ENCODE results near the gene TEX44. TPM values are rescaled to one million over a fixed set of nuclear protein-coding genes. Genes with fewer than 3 reads are reported as not detected.
A peak's percentile ranks its signal among the peaks of the same experiment; 100 is the strongest.

TEX44 gene
- polyA plus RNA-seq, 1 donor from 2014 or later, result not detected

GRCh38 chr2:231612109-231612455 lies 19.4 kb downstream of the TEX44 start:
- Histone ChIP-seq H3K4me3 (ENCODE audit: low read length) (no peak overlapping the region), H2AFZ (ENCODE audit: low read depth, low read length) (no peak overlapping the region), H3K36me3 (ENCODE audit: insufficient read depth, low read length) (no peaks in the 10 kb centered on the region), H3K9me2 (ENCODE audit: insufficient read depth, low read length) (no peaks in the 10 kb centered on the region), H3K9me3 (ENCODE audit: low read length) (no peaks in the 10 kb centered on the region), H4K20me1 (ENCODE audit: insufficient read depth) (no peaks in the 10 kb centered on the region), H3K27ac (ENCODE audit: low read length) (no peak overlapping the region), H3K27me3 (ENCODE audit: insufficient read depth, low read depth, low read length) (no peaks in the 10 kb centered on the region), H3K4me2 (ENCODE audit: low read length) (no peak overlapping the region), H3K79me2 (replicated peaks; ENCODE audit: insufficient read depth, low read length) (no peaks in the 10 kb centered on the region), H3F3A (ENCODE audit: insufficient read depth, low read length, poor library complexity, severe bottlenecking) (no peaks in the 10 kb centered on the region), H3K9ac (ENCODE audit: low read length) (no peak overlapping the region)
- TF ChIP-seq RAD21 (conservative IDR thresholded peaks at IDR 0.05) (no peak), CTCF (IDR thresholded peaks at IDR 0.05; ENCODE audit: poor library complexity, severe bottlenecking) (no peak), POLR2AphosphoS5 (IDR thresholded peaks at IDR 0.05) (no peak), MXI1 (conservative IDR thresholded peaks at IDR 0.05; ENCODE audit: poor library complexity, severe bottlenecking) (no peak), EP300 (conservative IDR thresholded peaks at IDR 0.05; ENCODE audit: poor library complexity, severe bottlenecking) (no peak), EZH2 (IDR thresholded peaks at IDR 0.05; ENCODE audit: borderline replicate concordance, insufficient read depth, low read length, poor library complexity, severe bottlenecking) (no peak), REST (IDR thresholded peaks at IDR 0.05; ENCODE audit: borderline replicate concordance) (no peak), SMC3 (conservative IDR thresholded peaks at IDR 0.05; ENCODE audit: poor library complexity) (no peak), TAF1 (IDR thresholded peaks at IDR 0.05; ENCODE audit: low read depth) (no peak)

DNA sequence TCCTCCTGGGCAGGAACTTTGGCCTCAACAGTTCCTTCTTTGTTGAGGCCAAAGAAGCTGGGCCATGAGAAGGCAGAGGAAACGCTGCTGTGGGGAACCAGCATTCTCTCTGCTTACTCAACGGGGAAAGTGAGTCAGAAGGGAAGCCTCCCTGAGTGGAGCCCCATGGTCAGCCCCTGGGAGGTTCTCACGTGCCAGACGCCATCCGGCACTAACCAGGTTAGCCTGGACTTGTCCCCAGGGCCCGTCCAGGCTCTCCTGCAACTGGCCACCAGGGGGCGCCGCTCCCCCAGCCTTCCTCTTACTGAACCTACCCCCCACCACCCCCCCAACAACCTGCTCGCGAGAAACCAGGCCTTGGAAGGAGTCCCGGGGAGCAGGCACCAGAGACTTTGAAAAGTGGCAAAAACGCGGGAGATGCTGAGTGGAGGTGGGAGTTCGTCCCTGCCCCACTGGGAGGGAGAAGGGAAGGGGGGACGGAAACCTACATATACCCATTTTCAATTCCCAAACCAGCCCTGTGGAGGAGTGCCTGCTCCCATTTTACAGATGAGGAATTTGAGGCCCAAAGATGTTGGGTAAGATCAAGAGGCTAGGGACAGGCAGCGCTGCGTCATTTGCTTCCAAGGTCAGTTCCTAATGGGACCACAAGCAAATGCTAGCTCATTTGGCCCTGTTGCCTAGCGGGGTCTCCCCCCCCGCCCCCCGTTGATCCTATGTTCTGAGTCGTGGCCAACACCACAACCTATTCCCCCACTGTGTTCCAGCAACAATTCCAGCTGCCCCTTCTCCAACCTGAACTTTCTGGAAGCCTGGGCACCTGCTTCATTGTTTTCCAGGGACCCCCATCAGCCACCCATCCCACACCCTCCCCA lies 20.0 kb downstream of the TEX44 start:
- H3K9ac ChIP-seq (ENCODE audit: low read length), result peak overlapping the region; percentile 64
- no peaks in the 10 kb centered on the region for H4K20me1 ChIP-seq (ENCODE audit: insufficient read depth)
- no peaks in the 10 kb centered on the region for H3K79me2 ChIP-seq (replicated peaks; ENCODE audit: insufficient read depth, low read length)
- H2AFZ ChIP-seq (ENCODE audit: low read depth, low read length), result no peak overlapping the region
- no peaks in the 10 kb centered on the region for H3K9me3 ChIP-seq (ENCODE audit: low read length)
- no peaks in the 10 kb centered on the region for H3F3A ChIP-seq (ENCODE audit: insufficient read depth, low read length, poor library complexity, severe bottlenecking)
- H3K27me3 ChIP-seq (ENCODE audit: insufficient read depth, low read depth, low read length), result no peaks in the 10 kb centered on the region
- H3K36me3 ChIP-seq (ENCODE audit: insufficient read depth, low read length), result no peaks in the 10 kb centered on the region
- H3K9me2 ChIP-seq (ENCODE audit: insufficient read depth, low read length), result no peaks in the 10 kb centered on the region
- H3K27ac ChIP-seq (ENCODE audit: low read length), result peak overlapping the region; percentile 60
- TF ChIP-seq SMC3 (conservative IDR thresholded peaks at IDR 0.05; ENCODE audit: poor library complexity), result peak; percentile 42
- peak; percentile 67 for TF ChIP-seq CTCF (IDR thresholded peaks at IDR 0.05; ENCODE audit: poor library complexity, severe bottlenecking)
- TF ChIP-seq RAD21 (conservative IDR thresholded peaks at IDR 0.05), result peak; percentile 57
- TF ChIP-seq TAF1 (IDR thresholded peaks at IDR 0.05; ENCODE audit: low read depth), result no peak
- no peak overlapping the region for H3K4me2 ChIP-seq (ENCODE audit: low read length)
- no peak overlapping the region for H3K4me3 ChIP-seq (ENCODE audit: low read length)

All from neural cell (in vitro differentiated cells).